ENCODE data around the gene GZF1. TPM values are rescaled to one million over a fixed set of nuclear protein-coding genes. Genes with fewer than 3 reads are reported as not detected.

Gene GZF1
- total and polyA plus RNA-seq, 2 donors (not counting 1 experiment from before 2014, with no cell fraction given), result 12.5 to 49.0 TPM

DNA sequence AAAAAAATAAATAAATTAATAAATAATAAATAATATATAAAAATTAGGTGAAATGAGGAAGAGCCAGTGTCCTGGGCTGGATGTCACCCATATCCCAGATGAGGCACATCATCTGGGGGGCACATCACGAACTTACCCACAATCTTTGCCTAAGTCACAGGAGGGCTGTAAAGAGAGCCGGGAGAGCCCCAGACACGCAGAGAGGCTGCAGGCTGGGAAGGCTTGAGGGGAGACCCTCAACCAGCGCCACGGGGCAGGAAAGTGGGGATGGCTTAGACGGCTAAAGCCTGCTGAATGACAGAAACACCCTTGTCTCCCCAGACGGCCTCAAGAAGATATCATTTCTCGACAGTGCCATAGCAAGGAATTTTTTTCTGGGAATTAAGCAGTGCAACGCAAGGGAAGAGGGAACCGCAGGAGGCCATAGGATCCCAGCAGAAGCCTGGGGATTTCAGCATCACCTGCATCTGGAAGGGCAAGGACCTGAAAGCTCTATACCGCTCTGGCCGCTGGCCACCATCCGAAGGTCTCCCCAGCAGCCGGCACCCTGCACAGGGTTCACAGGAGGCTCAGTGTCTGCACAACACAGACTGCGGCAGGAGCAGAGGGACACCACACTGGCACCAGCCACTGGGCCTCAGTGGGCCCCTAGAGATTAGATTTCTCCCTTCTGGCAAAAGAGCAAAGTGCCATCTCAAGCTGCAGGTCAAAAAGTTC, 34.2 kb upstream of the GZF1 start:
- no peak for DNase-seq
- H4K20me1 ChIP-seq (ENCODE audit: control insufficient read depth, insufficient read depth, low read length, poor library complexity, severe bottlenecking), result no peaks in the 10 kb centered on the region
- peaks cover 15% of the 10 kb centered on the region for H3K4me1 Mint-ChIP-seq

More for the DNA sequence above, 34.2 kb upstream of the GZF1 start:
- ChIA-PET POLR2A (no interaction called here), CTCF (no interaction called here)
- intact Hi-C loops (cut with micrococcal nuclease), result no loop called here
- Mint-ChIP-seq H3K27ac (no peak overlapping the region), H3K9me3 (ENCODE audit: insufficient read depth) (no peaks in the 10 kb centered on the region), H3K4me3 (no peak overlapping the region), H3K27me3 (no peaks in the 10 kb centered on the region)
- Histone ChIP-seq H3K27me3 (replicated peaks in 1 of 4; ENCODE audit: control extremely low read depth in 1 of 4, control insufficient read depth in 3 of 4, insufficient read depth in 4 of 4, low read length in 3 of 4) (no peaks in the 10 kb centered on the region), H3K9me3 (ENCODE audit: control extremely low read depth in 1 of 3, control insufficient read depth in 2 of 3, insufficient read depth in 1 of 3, low read length in 2 of 3) (no peaks in the 10 kb centered on the region), H3K4me2 (replicated peaks; ENCODE audit: low read depth, low read length, poor library complexity, severe bottlenecking) (no peak overlapping the region), H3K4me3 (ENCODE audit: control extremely low read depth in 1 of 5, extremely low read depth in 1 of 5, insufficient read depth in 1 of 5, low read depth in 2 of 5, low read length in 4 of 5) (no peak overlapping the region), H2AFZ (ENCODE audit: insufficient read depth, low read depth, low read length, poor library complexity, severe bottlenecking) (no peak overlapping the region), H3K79me2 (ENCODE audit: control insufficient read depth, insufficient read depth, low read length) (no peaks in the 10 kb centered on the region), H3K36me3 (replicated peaks in 1 of 2; ENCODE audit: control extremely low read depth in 1 of 2, control insufficient read depth in 1 of 2, extremely low read depth in 1 of 2, insufficient read depth in 2 of 2, low read length in 1 of 2) (no peaks in the 10 kb centered on the region), H3K4me1 (ENCODE audit: control insufficient read depth in 2 of 2, insufficient read depth in 2 of 2, low read length in 2 of 2) (peaks cover 6 to 9% of the 10 kb centered on the region in 2 donors), H3K9ac (ENCODE audit: low read length) (no peak overlapping the region), H3K27ac (ENCODE audit: low read length in 2 of 2) (no peak overlapping the region)
- TF ChIP-seq, protein P1, sequence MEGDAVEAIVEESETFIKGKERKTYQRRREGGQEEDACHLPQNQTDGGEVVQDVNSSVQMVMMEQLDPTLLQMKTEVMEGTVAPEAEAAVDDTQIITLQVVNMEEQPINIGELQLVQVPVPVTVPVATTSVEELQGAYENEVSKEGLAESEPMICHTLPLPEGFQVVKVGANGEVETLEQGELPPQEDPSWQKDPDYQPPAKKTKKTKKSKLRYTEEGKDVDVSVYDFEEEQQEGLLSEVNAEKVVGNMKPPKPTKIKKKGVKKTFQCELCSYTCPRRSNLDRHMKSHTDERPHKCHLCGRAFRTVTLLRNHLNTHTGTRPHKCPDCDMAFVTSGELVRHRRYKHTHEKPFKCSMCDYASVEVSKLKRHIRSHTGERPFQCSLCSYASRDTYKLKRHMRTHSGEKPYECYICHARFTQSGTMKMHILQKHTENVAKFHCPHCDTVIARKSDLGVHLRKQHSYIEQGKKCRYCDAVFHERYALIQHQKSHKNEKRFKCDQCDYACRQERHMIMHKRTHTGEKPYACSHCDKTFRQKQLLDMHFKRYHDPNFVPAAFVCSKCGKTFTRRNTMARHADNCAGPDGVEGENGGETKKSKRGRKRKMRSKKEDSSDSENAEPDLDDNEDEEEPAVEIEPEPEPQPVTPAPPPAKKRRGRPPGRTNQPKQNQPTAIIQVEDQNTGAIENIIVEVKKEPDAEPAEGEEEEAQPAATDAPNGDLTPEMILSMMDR (IDR thresholded peaks at IDR 0.05), result no peak
- no peak for TF ChIP-seq EZH2 (IDR thresholded peaks at IDR 0.05; ENCODE audit: borderline replicate concordance, insufficient read depth, low read depth, low read length, poor library complexity, severe bottlenecking)
- WGBS (ENCODE audit: insufficient coverage), result 95% methylated on average over 14 of the region's 15 CpGs
- ATAC-seq (ENCODE audit: low read depth), result no peak
